Testis (tissue), 2 donors: ENCODE data around the gene STX5.

Experiments used
- CTCF ChIP-seq, 3 experiments: fragments of 450-650 bp in 2 of 3; fragments of 200-600 bp in 1 of 3; sonication (generic) in 1 of 3; IDR thresholded peaks; one replicate each; pipeline ENCODE4 v1.5.1; 2016 to 2019; ENCODE audit warnings: antibody characterized with exemption in 3 of 3, mild to moderate bottlenecking in 2 of 3, moderate library complexity in 1 of 3
- POLR2A ChIP-seq: fragments of 450-650 bp; IDR thresholded peaks from one replicate; pipeline ENCODE4 v1.6.1; 2017; ENCODE audit warnings: antibody characterized with exemption, mild to moderate bottlenecking, moderate library complexity

DNA sequence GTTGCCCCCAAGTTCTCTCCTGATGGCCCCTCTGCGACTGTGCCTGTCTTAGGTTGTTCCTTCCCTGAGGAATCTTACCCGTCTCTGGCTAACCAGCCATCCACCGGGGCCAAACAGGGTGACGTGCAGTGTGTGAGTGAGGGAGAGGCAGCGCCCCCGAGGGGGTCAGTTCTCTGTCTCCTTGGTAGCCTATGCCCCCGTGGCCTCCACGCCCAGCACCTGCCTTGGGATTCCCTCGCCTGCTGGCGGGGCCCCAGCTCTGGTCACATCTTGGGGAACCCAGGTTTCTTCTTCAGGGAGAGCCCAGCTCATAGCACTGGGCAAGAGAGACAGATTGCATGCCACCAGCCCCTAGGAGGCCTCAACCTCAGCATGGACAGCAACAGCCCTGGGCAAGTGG, 32.4 kb downstream of the STX5 start:
- no peak for TF ChIP-seq CTCF (IDR thresholded peaks at IDR 0.05)
- TF ChIP-seq POLR2A, result no peak
